MCF 10A (cell line): Measurements from ENCODE around the gene FTH1. TPM values are rescaled to one million over a fixed set of nuclear protein-coding genes. Genes with fewer than 3 reads are reported as not detected.
A peak's percentile ranks its signal among the peaks of the same experiment; 100 is the strongest.
"Not testable (repeated sequence)": the region's sequence is repeated elsewhere in the genome, so short reads cannot be mapped to it uniquely, and the experiment has no call there.

Experiments
- BruUV-seq: library from RNA; stranded (reverse); fragments of 400-500 nt; replicated peaks from 2 replicates; lab custom pipeline; 2021; lab: Mats Ljungman, UMichigan
- CTCF ChIA-PET: fragments of 300-600 bp; sonication (Branson Sonifier 250); formaldehyde crosslinking; extraction: SDS; loops from one replicate; lab custom pipeline; 2021; ENCODE audit warnings: antibody characterized with exemption, inconsistent platforms; lab: Yijun Ruan, JAX
- POLR2A ChIA-PET: fragments of 300-600, 350-650 bp; sonication (Branson Sonifier 250); formaldehyde crosslinking; extraction: SDS; loops from one replicate; lab custom pipeline; 2020; ENCODE audit warnings: antibody characterized with exemption, inconsistent platforms; lab: Yijun Ruan, JAX
- DNase-seq: peaks from one replicate; pipeline ENCODE4 v3.0.0-alpha.2; 2018; ENCODE audit not compliant: unreplicated experiment
- H3K27ac Mint-ChIP-seq: one replicate; pipeline ENCODE4 v1.8.0; 2022; ENCODE audit warnings: mild to moderate bottlenecking, low read depth, mixed read lengths; ENCODE audit not compliant: unreplicated experiment
- H3K27me3 Mint-ChIP-seq: one replicate; pipeline ENCODE4 v1.8.0; 2022; ENCODE audit warnings: mixed read lengths; ENCODE audit not compliant: insufficient read depth, unreplicated experiment
- H3K36me3 Mint-ChIP-seq: one replicate; pipeline ENCODE4 v1.8.0; 2022; ENCODE audit warnings: mild to moderate bottlenecking, moderate library complexity, mixed read lengths; ENCODE audit not compliant: insufficient read depth, unreplicated experiment
- H3K4me1 Mint-ChIP-seq: one replicate; pipeline ENCODE4 v1.8.0; 2022; ENCODE audit warnings: mixed read lengths; ENCODE audit not compliant: insufficient read depth, unreplicated experiment
- H3K4me3 Mint-ChIP-seq: one replicate; pipeline ENCODE4 v1.8.0; 2022; ENCODE audit warnings: mild to moderate bottlenecking, moderate library complexity, mixed read lengths; ENCODE audit not compliant: unreplicated experiment
- H3K9me3 Mint-ChIP-seq: one replicate; pipeline ENCODE4 v1.8.0; 2022; ENCODE audit warnings: mixed read lengths; ENCODE audit not compliant: unreplicated experiment
- intact Hi-C: fragments of 100-400 bp; cut with micrococcal nuclease; formaldehyde crosslinking; loops from 2 replicates; pipeline ENCODE4 v1.14.1; 2022
- total RNA-seq: library from RNA; stranded (reverse); gene quantifications from 2 replicates; pipeline ENCODE4 v1.2.3, GENCODE V29; 2022
- TF ChIP-seq, protein P1 (sequence below): fragments of 200-600 bp; IDR thresholded peaks from one replicate; pipeline ENCODE4 v1.8.0; 2022; ENCODE audit warnings: antibody characterized with exemption, mild to moderate bottlenecking; ENCODE audit not compliant: unreplicated experiment

FTH1 gene
- total RNA-seq, 1 experiment from 2014 or later, result 8,367 TPM

GRCh38 chr11:61955422-61956135 is 11.9 kb downstream of the FTH1 start:
- Mint-ChIP-seq H3K27me3 (no peaks in the 10 kb centered on the region), H3K36me3 (peaks cover 25% of the 10 kb centered on the region), H3K27ac (no peak overlapping the region), H3K9me3 (no peaks in the 10 kb centered on the region), H3K4me1 (peaks cover 15% of the 10 kb centered on the region), H3K4me3 (no peak overlapping the region)
- intact Hi-C loops, result no loop called here
- TF ChIP-seq, protein P1, sequence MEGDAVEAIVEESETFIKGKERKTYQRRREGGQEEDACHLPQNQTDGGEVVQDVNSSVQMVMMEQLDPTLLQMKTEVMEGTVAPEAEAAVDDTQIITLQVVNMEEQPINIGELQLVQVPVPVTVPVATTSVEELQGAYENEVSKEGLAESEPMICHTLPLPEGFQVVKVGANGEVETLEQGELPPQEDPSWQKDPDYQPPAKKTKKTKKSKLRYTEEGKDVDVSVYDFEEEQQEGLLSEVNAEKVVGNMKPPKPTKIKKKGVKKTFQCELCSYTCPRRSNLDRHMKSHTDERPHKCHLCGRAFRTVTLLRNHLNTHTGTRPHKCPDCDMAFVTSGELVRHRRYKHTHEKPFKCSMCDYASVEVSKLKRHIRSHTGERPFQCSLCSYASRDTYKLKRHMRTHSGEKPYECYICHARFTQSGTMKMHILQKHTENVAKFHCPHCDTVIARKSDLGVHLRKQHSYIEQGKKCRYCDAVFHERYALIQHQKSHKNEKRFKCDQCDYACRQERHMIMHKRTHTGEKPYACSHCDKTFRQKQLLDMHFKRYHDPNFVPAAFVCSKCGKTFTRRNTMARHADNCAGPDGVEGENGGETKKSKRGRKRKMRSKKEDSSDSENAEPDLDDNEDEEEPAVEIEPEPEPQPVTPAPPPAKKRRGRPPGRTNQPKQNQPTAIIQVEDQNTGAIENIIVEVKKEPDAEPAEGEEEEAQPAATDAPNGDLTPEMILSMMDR, result no peak
- no peak for DNase-seq
- ChIA-PET CTCF (no interaction called here), POLR2A (interaction anchor here (2.0 kb wide), 1 partner anchor 70 kb away, joined by 6 read pairs; no protein-coding TSS in a partner anchor)
- BruUV-seq, result no TSS peak

DNA sequence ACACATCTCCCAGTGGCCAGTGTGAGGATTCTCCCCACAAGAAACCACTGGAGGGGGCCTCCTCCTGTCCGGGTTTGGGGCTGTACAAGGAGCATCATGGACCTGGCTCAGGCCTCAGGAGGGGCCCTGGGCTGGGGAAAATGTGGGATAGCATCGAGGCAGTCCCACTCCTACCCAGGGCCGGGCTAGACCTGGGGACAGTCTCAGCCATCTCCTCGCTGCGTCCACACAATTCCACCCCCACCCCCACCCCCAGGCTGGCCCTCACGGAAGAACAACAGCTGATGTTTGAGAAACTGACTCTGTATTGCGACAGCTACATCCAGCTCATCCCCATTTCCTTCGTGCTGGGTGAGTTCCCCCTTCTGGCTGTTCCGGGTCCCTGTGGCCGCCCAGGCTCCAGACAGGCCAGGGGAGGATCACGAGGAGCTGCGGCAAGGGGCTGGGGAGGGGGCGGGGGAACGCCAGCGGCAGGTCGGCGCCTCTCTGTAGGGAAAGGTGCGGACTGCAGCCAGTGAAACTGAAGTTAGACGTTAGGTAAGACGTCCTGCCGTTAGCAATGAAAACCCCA is 12.5 kb downstream of the FTH1 start:
- no peak overlapping the region for H3K4me3 Mint-ChIP-seq

GRCh38 chr11:61954106-61954850 is 13.2 kb downstream of the FTH1 start:
- Mint-ChIP-seq H3K4me1 (peaks cover 19% of the 10 kb centered on the region), H3K4me3 (no peak overlapping the region), H3K36me3 (peaks cover 21% of the 10 kb centered on the region), H3K9me3 (no peaks in the 10 kb centered on the region), H3K27me3 (no peaks in the 10 kb centered on the region), H3K27ac (no peak overlapping the region)
- ChIA-PET POLR2A (interaction anchor here (0.6 to 2.0 kb wide), 2 partner anchors 71 to 107 kb away, joined by 3 to 6 read pairs; no protein-coding TSS in a partner anchor), CTCF (interaction anchor here (0.6 to 11.0 kb wide), 2 partner anchors 54 to 122 kb away, joined by 4 to 217 read pairs; no protein-coding TSS in a partner anchor)
- no peak for DNase-seq
- BruUV-seq, result no TSS peak
- intact Hi-C loops, result no loop called here
- TF ChIP-seq, protein P1, result no peak

More for the DNA sequence above, 12.5 kb downstream of the FTH1 start:
- no peaks in the 10 kb centered on the region for H3K27me3 Mint-ChIP-seq
- no TSS peak for BruUV-seq
- DNase-seq, result peak; percentile 81
- TF ChIP-seq, protein P1, result no peak
- peaks cover 22% of the 10 kb centered on the region for H3K36me3 Mint-ChIP-seq
- no peaks in the 10 kb centered on the region for H3K9me3 Mint-ChIP-seq
- intact Hi-C loops, result no loop called here
- ChIA-PET POLR2A (interaction anchor here (0.6 to 2.0 kb wide), 2 partner anchors 70 to 107 kb away, joined by 3 to 6 read pairs; no protein-coding TSS in a partner anchor), CTCF (interaction anchor here (0.6 kb wide), 1 partner anchor 123 kb away, joined by 4 read pairs; no protein-coding TSS in a partner anchor)
- H3K27ac Mint-ChIP-seq, result no peak overlapping the region
- peaks cover 15% of the 10 kb centered on the region for H3K4me1 Mint-ChIP-seq

GRCh38 chr11:61953632-61954031 is 13.8 kb downstream of the FTH1 start:
- H3K4me3 Mint-ChIP-seq, BruUV-seq, H3K9me3 Mint-ChIP-seq, H3K27me3 Mint-ChIP-seq, DNase-seq, H3K27ac Mint-ChIP-seq, intact Hi-C loops: not testable (repeated sequence)
- ChIA-PET POLR2A (interaction anchor here (0.6 to 2.0 kb wide), 3 partner anchors 9 to 159 kb away, joined by 3 to 6 read pairs (median 4); no protein-coding TSS in a partner anchor), CTCF (interaction anchor here (0.6 to 11.0 kb wide), 3 partner anchors 53 to 128 kb away, joined by 3 to 217 read pairs (median 5); no protein-coding TSS in a partner anchor)
- peaks cover 15% of the 10 kb centered on the region for H3K36me3 Mint-ChIP-seq
- peaks cover 13% of the 10 kb centered on the region for H3K4me1 Mint-ChIP-seq
